Middle frontal gyrus (tissue), 1 donor: Measurements from ENCODE around the gene ADARB1.

ENCODE experiments used
- DNase-seq: peaks from one replicate; pipeline ENCODE4 v3.0.0-alpha.2; 2015; ENCODE audit warnings: low spot score; ENCODE audit errors: extremely low spot score

The ADARB1 gene

GRCh38 chr21:45091550-45092322 lies 17.4 kb downstream of the ADARB1 start:
- no peak for DNase-seq

GRCh38 chr21:45093035-45093532 lies 18.7 kb downstream of the ADARB1 start:
- no peak for DNase-seq

GRCh38 chr21:45094412-45094811 lies 20.0 kb downstream of the ADARB1 start:
- no peak for DNase-seq

- no peak for DNase-seq
Observed at GRCh38 chr21:45095505-45095904, 21.1 kb downstream of the ADARB1 start.

DNA sequence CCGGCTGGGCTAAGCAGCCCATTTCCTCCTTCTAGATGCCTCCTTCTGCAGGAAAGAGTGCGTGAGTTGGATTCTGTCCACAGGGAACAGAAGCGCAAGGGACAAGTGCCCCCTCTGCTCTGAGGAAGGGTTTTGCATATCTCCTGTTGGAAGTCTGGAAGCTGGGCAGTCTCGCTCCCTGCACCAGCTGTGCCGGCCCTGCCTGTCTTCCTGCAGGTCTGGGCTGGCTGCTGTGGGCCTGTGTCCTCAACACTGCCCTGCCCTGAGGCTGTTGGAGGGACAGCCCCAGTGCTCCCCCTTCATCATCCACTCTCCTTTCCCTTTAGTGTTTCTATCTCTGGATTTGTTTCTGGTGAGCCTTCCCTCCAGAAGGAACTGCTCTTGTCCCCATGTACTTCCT lies 21.8 kb downstream of the ADARB1 start:
- DNase-seq = no peak

DNA sequence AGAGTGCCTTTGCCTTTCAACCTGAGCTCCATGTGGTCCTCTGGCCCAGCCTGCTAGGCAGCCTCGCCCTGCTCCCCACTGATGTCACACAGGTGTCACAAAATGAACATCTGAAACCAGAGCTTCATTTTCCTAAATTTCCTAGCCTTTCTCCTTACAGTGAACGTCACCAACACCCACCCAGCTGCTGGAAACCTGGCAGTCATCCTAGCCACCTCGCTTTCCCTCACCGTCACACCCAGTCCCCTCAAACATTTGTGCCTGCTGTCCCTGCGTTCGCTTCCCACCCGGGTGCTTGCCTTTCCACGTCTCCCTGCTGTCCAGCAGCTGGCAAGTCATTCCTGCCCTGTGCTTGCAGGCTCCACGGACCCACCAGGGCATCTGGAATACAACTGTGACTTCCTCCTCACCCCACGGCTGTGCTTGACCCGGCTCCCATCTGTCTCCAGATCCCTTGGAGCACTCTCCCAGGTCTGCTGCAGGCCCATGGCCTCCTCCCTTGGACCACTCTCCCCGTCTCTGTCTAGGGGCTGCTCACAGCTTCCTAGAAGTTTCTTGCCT lies 23.5 kb downstream of the ADARB1 start:
- no peak for DNase-seq

DNA sequence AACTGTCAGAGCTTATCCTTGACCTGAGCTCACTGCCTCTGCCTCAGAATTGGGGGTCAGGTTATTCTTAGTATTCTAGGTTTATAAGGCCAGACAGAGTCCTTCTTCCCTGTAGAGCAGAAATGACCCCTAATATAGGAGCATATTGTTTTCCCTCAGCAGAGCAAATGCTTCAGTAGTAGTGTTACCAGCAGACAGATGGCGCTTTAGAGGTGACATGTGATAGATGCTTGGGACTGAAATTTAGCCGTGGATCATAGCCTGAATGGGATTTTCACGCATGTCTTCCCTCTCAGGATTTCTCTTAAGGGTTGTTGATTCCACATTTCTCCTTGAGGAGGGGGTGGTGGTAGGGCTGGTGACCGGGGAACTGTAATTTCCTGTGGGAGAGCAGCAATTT lies 24.5 kb downstream of the ADARB1 start:
- DNase-seq = no peak

- DNase-seq = no peak
Observed at GRCh38 chr21:45099571-45099970, 25.2 kb downstream of the ADARB1 start.

DNA sequence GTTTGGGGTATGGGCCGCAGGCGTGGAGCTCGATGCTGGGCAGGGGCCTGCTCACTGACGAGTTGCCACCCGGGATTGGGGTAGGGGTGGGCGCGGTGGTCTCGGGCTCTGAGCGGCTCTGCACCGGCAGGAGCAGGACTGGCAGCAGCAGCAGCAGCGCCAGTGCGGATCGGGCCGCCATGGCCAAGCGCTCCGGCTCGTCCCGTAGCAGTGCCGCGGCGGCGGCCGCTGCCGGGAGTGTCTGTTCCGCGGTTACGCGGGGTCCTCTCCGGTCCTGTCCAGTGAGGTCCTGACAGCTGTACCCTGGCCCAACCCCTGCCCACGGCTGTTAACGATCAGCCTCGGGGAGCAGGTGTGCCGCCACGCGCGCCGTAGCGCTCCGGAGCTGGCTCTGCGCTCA lies 26.5 kb downstream of the ADARB1 start:
- no peak for DNase-seq

GRCh38 chr21:45102391-45102932 lies 28.1 kb downstream of the ADARB1 start:
- DNase-seq = no peak

DNA sequence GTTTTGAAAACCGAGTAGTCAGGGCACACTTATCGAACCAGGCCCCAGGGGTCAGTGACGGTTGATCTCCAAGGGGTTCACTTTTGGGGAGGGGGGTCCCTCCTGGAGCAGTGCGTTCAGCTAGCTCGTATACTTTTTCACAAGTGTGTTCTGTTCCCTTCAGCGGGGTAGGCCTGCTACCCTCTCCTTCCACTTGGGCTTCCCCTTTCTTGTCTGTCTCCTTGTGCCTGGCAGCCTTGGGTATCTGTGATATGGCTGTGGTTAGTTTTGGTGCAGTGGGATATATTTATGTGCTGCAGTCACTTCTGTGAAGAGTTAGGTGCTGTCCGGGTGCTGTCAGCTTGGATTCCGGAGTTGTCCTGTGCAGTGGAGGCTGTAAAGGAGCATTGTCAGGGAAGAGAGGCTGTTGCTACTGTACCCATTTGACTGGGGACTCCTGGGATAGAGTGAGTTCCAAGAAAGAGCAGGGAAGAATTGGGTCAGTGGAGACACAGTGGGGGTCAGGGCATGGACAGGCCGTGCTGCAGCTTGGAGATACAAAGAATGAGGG lies 29.7 kb downstream of the ADARB1 start:
- DNase-seq = no peak

GRCh38 chr21:45104560-45104959 lies 30.2 kb downstream of the ADARB1 start:
- no peak for DNase-seq

DNA sequence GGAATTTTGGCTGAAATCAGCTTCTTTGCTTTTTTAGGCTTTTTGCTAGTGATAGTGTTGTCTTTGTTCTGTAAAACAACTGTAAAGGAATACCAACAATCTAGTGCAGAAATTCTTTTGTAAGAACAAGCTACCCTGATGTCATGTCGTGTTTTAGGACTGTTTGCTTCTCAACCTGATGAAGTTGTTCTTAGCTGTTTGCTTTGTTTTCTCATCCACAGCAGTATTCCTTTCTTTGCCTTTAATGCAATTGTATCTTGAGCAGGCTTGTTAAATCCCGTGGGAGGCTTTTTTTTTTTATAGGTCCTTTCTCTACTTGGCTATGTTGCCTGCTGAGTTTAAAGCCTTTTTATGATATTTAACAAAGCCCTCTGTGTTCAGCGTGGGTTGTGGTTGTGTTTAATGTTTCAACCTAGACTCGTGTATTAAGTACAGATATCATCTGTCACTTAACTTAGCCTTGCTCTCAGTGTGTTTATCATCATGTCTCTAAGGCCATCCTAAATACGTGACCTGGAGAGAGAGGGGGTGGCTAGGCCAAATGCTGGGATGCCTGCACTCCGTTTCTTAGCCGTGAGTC lies 31.6 kb downstream of the ADARB1 start:
- DNase-seq = no peak

DNA sequence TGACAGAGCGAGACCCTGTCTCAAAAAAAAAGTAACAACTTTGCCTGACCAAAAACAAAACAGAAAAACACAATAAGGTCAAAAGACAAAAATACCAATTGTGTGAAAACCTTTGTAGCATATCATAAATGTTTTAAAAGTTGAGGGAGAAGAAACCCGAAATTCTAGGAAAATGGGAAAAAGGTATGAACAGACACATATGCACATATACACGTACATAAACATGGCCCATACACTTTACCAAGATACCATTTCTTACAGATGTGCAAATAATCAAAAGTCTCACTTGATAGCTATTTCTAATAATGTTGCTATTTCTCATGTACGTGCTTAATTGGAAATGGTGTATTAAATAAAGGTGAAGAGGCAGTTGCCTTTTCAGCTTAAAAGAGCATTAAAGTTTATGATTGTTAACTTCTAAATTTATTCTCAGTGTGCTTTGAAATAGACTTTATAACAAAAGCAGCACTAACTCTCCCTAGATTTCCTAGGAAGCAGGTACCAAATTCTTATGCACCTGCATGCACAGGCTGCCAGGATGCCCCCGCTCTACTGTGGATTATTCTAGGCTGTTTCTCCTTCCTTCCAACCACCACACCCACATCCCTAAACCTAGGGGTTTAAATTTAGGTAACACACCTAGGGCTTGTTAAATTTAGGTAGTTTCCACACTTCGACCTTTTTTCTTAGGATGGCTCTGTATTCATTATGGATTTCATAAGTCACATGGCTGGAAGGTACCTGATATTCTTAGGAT lies 33.8 kb downstream of the ADARB1 start:
- no peak for DNase-seq

DNA sequence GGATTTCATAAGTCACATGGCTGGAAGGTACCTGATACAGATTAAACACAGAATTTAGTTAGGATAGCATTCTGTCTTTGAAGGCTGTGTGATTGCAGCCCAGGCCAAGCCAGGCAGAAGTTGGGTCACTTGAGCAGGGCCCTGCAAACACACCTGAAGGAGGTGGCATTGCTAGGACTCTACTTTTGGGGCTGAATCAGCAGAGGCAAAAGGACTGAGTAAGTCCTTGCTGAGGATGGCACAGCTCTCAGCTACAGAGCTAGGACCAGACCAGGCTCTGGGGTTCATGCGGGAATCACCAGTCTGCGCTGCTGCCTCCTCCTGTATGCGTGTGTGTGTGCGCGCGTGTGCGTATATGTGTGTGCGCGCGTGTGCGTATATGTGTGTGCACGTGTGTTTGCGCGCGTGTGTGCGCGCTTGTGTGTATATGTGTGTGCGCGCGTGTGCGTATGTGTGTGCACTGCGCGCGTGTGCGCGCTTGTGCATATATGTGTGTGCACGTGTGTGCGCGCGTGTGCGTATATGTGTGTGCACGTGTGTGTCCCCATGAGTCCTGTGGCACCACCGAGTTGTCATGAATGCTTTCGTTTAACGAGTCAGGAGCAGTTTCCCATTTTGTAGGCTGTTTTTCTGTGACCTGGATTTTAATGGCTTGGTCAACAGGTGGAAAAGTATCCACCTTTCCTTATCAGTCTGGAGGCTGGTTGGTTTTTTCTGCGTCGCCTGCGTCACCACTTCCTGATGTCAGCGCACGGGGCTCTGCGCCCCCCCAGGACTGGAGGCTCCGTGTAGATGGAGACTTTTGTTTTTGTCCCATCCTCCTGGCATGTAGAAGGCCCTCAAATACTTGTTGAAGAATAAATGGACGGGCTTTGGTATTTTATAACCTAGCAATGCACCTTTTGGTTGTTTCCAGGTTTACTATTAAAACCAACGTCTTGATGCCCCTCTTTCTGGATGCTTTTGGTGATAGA lies 34.7 kb downstream of the ADARB1 start:
- DNase-seq = no peak

GRCh38 chr21:45109831-45110492 lies 35.6 kb downstream of the ADARB1 start:
- no peak for DNase-seq

DNA sequence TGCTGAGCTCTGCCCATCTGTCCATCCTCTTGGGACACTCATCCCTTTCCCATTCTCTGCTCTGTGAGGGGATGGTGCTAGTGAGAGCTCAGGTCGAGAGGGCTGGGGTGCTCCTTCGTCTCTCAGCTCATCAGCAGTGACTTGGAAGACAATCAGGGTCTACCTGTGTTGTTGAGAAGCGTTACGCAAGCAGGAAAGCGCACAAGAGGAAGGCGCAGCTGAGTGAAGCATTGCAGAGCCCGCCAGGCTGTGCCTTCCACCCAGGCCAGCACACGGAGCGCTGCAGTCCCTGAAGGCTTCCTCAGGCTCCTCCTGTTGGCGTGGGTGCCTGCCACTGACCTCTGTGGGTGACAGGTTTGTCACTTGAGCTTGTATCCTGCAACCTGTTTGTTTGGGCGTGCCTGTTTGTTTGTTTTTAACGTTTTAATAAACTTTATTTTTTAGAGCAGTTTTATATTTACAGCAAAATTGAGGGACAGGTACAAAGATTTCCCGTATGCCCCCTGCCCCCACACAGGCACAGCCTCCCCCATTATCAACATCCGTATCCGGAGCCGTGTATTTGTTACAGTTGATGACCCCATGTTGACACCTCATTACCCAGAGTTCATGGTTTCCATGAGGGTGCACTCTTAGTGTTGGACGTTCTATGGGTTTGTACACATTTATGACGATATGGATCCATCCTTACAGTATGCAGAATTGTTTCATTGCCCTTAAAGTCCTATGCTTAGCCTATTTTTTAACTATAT lies 36.7 kb downstream of the ADARB1 start:
- no peak for DNase-seq

- no peak for DNase-seq
Observed at GRCh38 chr21:45111703-45112102, 37.3 kb downstream of the ADARB1 start.

DNA sequence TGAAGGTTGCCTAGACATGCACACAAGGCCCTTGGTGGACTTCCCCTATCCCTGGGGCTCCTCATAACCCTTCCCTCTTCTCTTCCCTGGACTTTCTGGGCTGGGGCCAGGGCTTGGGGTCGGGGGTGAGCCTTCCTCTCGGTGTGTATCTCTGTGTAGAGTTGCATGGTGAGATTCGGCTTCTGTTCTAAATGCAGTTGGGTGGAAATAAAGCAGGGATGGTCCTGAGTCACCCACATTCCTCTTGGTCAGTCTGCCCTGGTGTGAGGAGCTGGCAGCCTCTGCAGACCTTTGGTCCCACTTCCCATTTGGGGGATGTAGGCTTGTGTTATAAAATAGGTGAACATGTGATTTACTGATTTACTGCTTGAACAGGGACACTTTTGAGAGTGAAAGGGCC lies 38.0 kb downstream of the ADARB1 start:
- no peak for DNase-seq
